ENCODE results near the gene ICAM3. TPM values are rescaled to one million over a fixed set of nuclear protein-coding genes. Genes with fewer than 3 reads are reported as not detected.
A peak's percentile ranks its signal among the peaks of the same experiment; 100 is the strongest.

ICAM3 gene
- total RNA-seq, 1 experiment from 2014 or later, result 28.3 TPM

DNA sequence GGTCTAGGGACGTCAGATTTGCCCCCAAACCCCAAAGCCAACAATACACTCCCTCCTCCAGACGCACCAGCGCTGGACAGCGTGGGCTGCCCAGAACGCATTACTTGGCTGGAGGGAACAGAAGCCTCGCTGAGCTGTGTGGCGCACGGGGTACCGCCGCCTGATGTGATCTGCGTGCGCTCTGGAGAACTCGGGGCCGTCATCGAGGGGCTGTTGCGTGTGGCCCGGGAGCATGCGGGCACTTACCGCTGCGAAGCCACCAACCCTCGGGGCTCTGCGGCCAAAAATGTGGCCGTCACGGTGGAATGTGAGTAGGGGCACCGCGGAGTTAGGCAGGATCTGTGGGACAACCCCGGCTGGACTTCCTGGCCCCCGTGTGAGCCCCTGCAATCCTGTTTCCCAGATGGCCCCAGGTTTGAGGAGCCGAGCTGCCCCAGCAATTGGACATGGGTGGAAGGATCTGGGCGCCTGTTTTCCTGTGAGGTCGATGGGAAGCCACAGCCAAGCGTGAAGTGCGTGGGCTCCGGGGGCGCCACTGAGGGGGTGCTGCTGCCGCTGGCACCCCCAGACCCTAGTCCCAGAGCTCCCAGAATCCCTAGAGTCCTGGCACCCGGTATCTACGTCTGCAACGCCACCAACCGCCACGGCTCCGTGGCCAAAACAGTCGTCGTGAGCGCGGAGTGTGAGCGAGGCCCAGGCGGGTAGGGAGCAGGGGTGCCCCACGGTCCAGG is 45.6 kb downstream of the ICAM3 start:
- no peak overlapping the region for H3K27ac ChIP-seq (ENCODE audit: insufficient read length, low read depth, low read length)
- H3K9ac ChIP-seq (ENCODE audit: extremely low read depth, insufficient read length, low read length), result no peak overlapping the region
- H2BK15ac ChIP-seq (ENCODE audit: low read depth, low read length), result no peak overlapping the region
- Mint-ChIP-seq H3K4me1 (peaks cover 13 to 39% of the 10 kb centered on the region in 2 experiments), H3K9me3 (peaks cover 0 to 2% of the 10 kb centered on the region in 2 experiments; a peak in 3 of 5 replicates), H3K27me3 (ENCODE audit: low read depth) (peaks cover 96% of the 10 kb centered on the region), H3K36me3 (ENCODE audit: insufficient read depth in 1 of 3, low read depth in 3 of 3) (no peaks in the 10 kb centered on the region; a peak in 3 of 7 replicates), H3K27ac (no peak overlapping the region), H3K4me3 (peak overlapping the region in 1 of 2 experiments; percentile 92; a peak in 2 of 5 replicates)
- peaks cover 35% of the 10 kb centered on the region for H3K23me2 ChIP-seq (ENCODE audit: insufficient read length, low read depth, low read length, poor library complexity, severe bottlenecking)
- no peaks in the 10 kb centered on the region for H3K79me2 ChIP-seq (ENCODE audit: insufficient read depth, low read length)
- H2AFZ ChIP-seq (ENCODE audit: low read length), result no peak overlapping the region
- H3K9me3 ChIP-seq (ENCODE audit: control insufficient read depth, low read depth, low read length), result no peaks in the 10 kb centered on the region
- H3K27me3 ChIP-seq (ENCODE audit: insufficient read depth, low read length), result peaks cover 58% of the 10 kb centered on the region
- H2BK20ac ChIP-seq (ENCODE audit: low read depth, low read length, poor library complexity, severe bottlenecking), result no peak overlapping the region
- H3K4ac ChIP-seq (ENCODE audit: low read depth, low read length), result no peak overlapping the region
- H3K14ac ChIP-seq (ENCODE audit: insufficient read depth, low read length), result no peak overlapping the region; the same call in 1 of the 2 replicates
- TF ChIP-seq, protein P1, sequence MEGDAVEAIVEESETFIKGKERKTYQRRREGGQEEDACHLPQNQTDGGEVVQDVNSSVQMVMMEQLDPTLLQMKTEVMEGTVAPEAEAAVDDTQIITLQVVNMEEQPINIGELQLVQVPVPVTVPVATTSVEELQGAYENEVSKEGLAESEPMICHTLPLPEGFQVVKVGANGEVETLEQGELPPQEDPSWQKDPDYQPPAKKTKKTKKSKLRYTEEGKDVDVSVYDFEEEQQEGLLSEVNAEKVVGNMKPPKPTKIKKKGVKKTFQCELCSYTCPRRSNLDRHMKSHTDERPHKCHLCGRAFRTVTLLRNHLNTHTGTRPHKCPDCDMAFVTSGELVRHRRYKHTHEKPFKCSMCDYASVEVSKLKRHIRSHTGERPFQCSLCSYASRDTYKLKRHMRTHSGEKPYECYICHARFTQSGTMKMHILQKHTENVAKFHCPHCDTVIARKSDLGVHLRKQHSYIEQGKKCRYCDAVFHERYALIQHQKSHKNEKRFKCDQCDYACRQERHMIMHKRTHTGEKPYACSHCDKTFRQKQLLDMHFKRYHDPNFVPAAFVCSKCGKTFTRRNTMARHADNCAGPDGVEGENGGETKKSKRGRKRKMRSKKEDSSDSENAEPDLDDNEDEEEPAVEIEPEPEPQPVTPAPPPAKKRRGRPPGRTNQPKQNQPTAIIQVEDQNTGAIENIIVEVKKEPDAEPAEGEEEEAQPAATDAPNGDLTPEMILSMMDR (conservative IDR thresholded peaks at IDR 0.05), result no peak
- no peak overlapping the region for H2BK12ac ChIP-seq (ENCODE audit: insufficient read length, low read depth, low read length)
- H3T11ph ChIP-seq (ENCODE audit: low read length), result no peak overlapping the region
- no peaks in the 10 kb centered on the region for H3K79me1 ChIP-seq (ENCODE audit: insufficient read depth, low read depth, low read length, poor library complexity, severe bottlenecking)
- no peak overlapping the region for H3K56ac ChIP-seq (ENCODE audit: insufficient read length, low read depth, low read length)
- no peak overlapping the region for H3K18ac ChIP-seq (ENCODE audit: insufficient read length, low read depth, low read length)
- no peak overlapping the region for H4K5ac ChIP-seq (ENCODE audit: insufficient read length, low read depth, low read length)
- no peak overlapping the region for H3K23ac ChIP-seq (ENCODE audit: insufficient read length, low read depth, low read length)
- H4K20me1 ChIP-seq (ENCODE audit: control insufficient read depth, insufficient read depth, insufficient read length), result no peaks in the 10 kb centered on the region
- no peak overlapping the region for H2AK5ac ChIP-seq (ENCODE audit: insufficient read length, low read length)
- no peak overlapping the region for H4K91ac ChIP-seq (ENCODE audit: insufficient read length, low read depth, low read length)
- H4K8ac ChIP-seq (replicated peaks; ENCODE audit: insufficient read length, low read depth, low read length), result no peak overlapping the region
- peak overlapping the region; percentile 3 for H3K4me2 ChIP-seq (ENCODE audit: insufficient read depth, insufficient read length, low read length)
- H2BK120ac ChIP-seq (ENCODE audit: low read depth, low read length, poor library complexity, severe bottlenecking), result no peak overlapping the region
- no peak overlapping the region for H2BK5ac ChIP-seq (ENCODE audit: insufficient read length, low read length)
- DNase-seq, result peak; percentile 32
- no peaks in the 10 kb centered on the region; the same call in 1 of the 2 replicates for H3K4me1 ChIP-seq (ENCODE audit: insufficient read depth, low read length)
- WGBS (ENCODE audit: extremely low coverage, insufficient read length, low lambda C conversion rate), result no CpG with 5 or more reads among the region's 49 CpGs

Measured in H9 (cell line).